WTC11 (cell line): Measurements from ENCODE around the gene TXNL4A.

Source experiments
- CREM ChIP-seq: sonication (generic); formaldehyde crosslinking; IDR thresholded peaks from 2 replicates; pipeline ENCODE4 v1.8.1; 2022; ENCODE audit warnings: mild to moderate bottlenecking, missing genetic modification reagents, moderate library complexity
- ZBTB21 ChIP-seq: sonication (generic); formaldehyde crosslinking; IDR thresholded peaks from 2 replicates; pipeline ENCODE4 v1.8.1; 2023; ENCODE audit warnings: mild to moderate bottlenecking, missing genetic modification reagents, borderline replicate concordance
- ZNF121 ChIP-seq: sonication (generic); formaldehyde crosslinking; IDR thresholded peaks from 2 replicates; pipeline ENCODE4 v1.8.0; 2023; ENCODE audit warnings: missing genetic modification reagents
- TF ChIP-seq, protein P1 (sequence below): fragments of 200-600 bp; IDR thresholded peaks from 2 replicates; pipeline ENCODE4 v1.8.0; 2022; ENCODE audit warnings: antibody characterized with exemption
- TF ChIP-seq, protein P2 (sequence below): sonication (generic); formaldehyde crosslinking; IDR thresholded peaks from 2 replicates; pipeline ENCODE4 v1.8.1; 2023; ENCODE audit warnings: mild to moderate bottlenecking, moderate library complexity, missing genetic modification reagents
- TF ChIP-seq, protein P3 (sequence below): sonication (generic); formaldehyde crosslinking; IDR thresholded peaks from 2 replicates; pipeline ENCODE4 v1.8.0; 2022; ENCODE audit warnings: mild to moderate bottlenecking, missing genetic modification reagents
- TF ChIP-seq, protein P4 (sequence below): sonication (generic); formaldehyde crosslinking; IDR thresholded peaks from 2 replicates; pipeline ENCODE4 v1.8.1; 2023; ENCODE audit warnings: mild to moderate bottlenecking, missing genetic modification reagents, moderate library complexity

DNA sequence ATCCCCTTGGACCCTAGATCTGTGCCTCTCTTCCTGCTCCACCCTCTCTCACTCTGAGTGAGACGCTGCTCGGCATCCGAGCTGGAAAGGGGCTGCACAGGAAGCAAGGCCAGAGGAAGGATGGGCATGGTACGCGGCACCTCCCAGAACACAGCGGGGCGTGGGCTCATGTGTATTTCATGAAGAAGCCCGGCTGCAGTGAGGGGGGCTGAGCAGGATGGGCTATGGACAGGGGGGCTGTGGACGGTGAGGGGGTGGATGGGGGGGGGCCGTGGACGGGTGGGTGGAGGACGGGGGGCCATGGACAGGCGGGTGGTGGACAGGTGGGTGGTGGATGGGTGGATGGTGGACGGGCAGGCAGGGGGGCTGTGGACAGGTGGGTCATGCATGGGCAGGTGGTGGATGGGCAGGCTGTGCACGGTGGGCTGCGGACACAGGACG is 65.4 kb downstream of the TXNL4A start:
- TF ChIP-seq, protein P1, sequence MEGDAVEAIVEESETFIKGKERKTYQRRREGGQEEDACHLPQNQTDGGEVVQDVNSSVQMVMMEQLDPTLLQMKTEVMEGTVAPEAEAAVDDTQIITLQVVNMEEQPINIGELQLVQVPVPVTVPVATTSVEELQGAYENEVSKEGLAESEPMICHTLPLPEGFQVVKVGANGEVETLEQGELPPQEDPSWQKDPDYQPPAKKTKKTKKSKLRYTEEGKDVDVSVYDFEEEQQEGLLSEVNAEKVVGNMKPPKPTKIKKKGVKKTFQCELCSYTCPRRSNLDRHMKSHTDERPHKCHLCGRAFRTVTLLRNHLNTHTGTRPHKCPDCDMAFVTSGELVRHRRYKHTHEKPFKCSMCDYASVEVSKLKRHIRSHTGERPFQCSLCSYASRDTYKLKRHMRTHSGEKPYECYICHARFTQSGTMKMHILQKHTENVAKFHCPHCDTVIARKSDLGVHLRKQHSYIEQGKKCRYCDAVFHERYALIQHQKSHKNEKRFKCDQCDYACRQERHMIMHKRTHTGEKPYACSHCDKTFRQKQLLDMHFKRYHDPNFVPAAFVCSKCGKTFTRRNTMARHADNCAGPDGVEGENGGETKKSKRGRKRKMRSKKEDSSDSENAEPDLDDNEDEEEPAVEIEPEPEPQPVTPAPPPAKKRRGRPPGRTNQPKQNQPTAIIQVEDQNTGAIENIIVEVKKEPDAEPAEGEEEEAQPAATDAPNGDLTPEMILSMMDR = no peak
- TF ChIP-seq ZNF121 (CRISPR knock-in tag) = no peak
- TF ChIP-seq, protein P2, sequence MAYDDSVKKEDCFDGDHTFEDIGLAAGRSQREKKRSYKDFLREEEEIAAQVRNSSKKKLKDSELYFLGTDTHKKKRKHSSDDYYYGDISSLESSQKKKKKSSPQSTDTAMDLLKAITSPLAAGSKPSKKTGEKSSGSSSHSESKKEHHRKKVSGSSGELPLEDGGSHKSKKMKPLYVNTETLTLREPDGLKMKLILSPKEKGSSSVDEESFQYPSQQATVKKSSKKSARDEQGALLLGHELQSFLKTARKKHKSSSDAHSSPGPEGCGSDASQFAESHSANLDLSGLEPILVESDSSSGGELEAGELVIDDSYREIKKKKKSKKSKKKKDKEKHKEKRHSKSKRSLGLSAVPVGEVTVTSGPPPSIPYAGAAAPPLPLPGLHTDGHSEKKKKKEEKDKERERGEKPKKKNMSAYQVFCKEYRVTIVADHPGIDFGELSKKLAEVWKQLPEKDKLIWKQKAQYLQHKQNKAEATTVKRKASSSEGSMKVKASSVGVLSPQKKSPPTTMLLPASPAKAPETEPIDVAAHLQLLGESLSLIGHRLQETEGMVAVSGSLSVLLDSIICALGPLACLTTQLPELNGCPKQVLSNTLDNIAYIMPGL = no peak
- TF ChIP-seq, protein P3, sequence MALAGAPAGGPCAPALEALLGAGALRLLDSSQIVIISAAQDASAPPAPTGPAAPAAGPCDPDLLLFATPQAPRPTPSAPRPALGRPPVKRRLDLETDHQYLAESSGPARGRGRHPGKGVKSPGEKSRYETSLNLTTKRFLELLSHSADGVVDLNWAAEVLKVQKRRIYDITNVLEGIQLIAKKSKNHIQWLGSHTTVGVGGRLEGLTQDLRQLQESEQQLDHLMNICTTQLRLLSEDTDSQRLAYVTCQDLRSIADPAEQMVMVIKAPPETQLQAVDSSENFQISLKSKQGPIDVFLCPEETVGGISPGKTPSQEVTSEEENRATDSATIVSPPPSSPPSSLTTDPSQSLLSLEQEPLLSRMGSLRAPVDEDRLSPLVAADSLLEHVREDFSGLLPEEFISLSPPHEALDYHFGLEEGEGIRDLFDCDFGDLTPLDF (CRISPR knock-in tag) = no peak
- no peak for TF ChIP-seq ZBTB21
- no peak for TF ChIP-seq CREM (CRISPR knock-in tag)
- TF ChIP-seq, protein P4, sequence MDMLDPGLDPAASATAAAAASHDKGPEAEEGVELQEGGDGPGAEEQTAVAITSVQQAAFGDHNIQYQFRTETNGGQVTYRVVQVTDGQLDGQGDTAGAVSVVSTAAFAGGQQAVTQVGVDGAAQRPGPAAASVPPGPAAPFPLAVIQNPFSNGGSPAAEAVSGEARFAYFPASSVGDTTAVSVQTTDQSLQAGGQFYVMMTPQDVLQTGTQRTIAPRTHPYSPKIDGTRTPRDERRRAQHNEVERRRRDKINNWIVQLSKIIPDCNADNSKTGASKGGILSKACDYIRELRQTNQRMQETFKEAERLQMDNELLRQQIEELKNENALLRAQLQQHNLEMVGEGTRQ (CRISPR knock-in tag) = no peak
